IPS-18a (cell line): Measurements from ENCODE around the gene XRCC4.
"Not testable (repeated sequence)": the region's sequence is repeated elsewhere in the genome, so short reads cannot be mapped to it uniquely, and the experiment has no call there.

Experiments used
- H3K27ac ChIP-seq: one replicate; pipeline ENCODE4 v1.5.1; 2013; ENCODE audit warnings: low read length
- H3K27me3 ChIP-seq: one replicate; pipeline ENCODE4 v1.6.1; 2013; ENCODE audit warnings: mild to moderate bottlenecking, low read length; ENCODE audit not compliant: control insufficient read depth, insufficient read depth
- H3K36me3 ChIP-seq: one replicate; pipeline ENCODE4 v1.6.1; 2013; ENCODE audit warnings: low read depth, low read length; ENCODE audit not compliant: control insufficient read depth
- H3K4me1 ChIP-seq: one replicate; pipeline ENCODE4 v1.6.1; 2013; ENCODE audit warnings: low read depth, low read length; ENCODE audit not compliant: control insufficient read depth
- H3K4me3 ChIP-seq: one replicate; pipeline ENCODE4 v1.5.1; 2013; ENCODE audit warnings: low read length
- H3K9ac ChIP-seq: one replicate; pipeline ENCODE4 v1.6.1; 2013; ENCODE audit warnings: mild to moderate bottlenecking, low read length, moderate library complexity
- H3K9me3 ChIP-seq: one replicate; pipeline ENCODE4 v1.6.1; 2013; ENCODE audit warnings: low read depth, low read length; ENCODE audit not compliant: control insufficient read depth

XRCC4 gene

GRCh38 chr5:83048811-83049210 lies 28.5 kb upstream of the XRCC4 start:
- no peaks in the 10 kb centered on the region for H3K9me3 ChIP-seq

GRCh38 chr5:83049370-83049885 lies 27.9 kb upstream of the XRCC4 start:
- Histone ChIP-seq H3K4me3 (no peak overlapping the region), H3K9ac (no peak overlapping the region), H3K27ac (no peak overlapping the region), H3K27me3 (no peaks in the 10 kb centered on the region), H3K4me1 (no peaks in the 10 kb centered on the region), H3K36me3 (peaks cover 10% of the 10 kb centered on the region), H3K9me3 (no peaks in the 10 kb centered on the region)

More at GRCh38 chr5:83048811-83049210, 28.5 kb upstream of the XRCC4 start:
- no peak overlapping the region for H3K9ac ChIP-seq
- no peaks in the 10 kb centered on the region for H3K4me1 ChIP-seq
- H3K36me3 ChIP-seq: peaks cover 10% of the 10 kb centered on the region
- no peak overlapping the region for H3K27ac ChIP-seq
- H3K4me3 ChIP-seq: no peak overlapping the region
- H3K27me3 ChIP-seq: no peaks in the 10 kb centered on the region

- H3K27ac ChIP-seq: no peak overlapping the region
- H3K27me3 ChIP-seq: no peaks in the 10 kb centered on the region
- no peak overlapping the region for H3K4me3 ChIP-seq
- no peaks in the 10 kb centered on the region for H3K9me3 ChIP-seq
- H3K36me3 ChIP-seq: peaks cover 12% of the 10 kb centered on the region
- H3K4me1 ChIP-seq: no peaks in the 10 kb centered on the region
- no peak overlapping the region for H3K9ac ChIP-seq
Observed at GRCh38 chr5:83050723-83051340, 26.5 kb upstream of the XRCC4 start.

GRCh38 chr5:83055166-83055565 lies 22.2 kb upstream of the XRCC4 start:
- no peaks in the 10 kb centered on the region for H3K9me3 ChIP-seq
- H3K27me3 ChIP-seq: no peaks in the 10 kb centered on the region
- H3K36me3 ChIP-seq: peaks cover 44% of the 10 kb centered on the region
- H3K9ac ChIP-seq: no peak overlapping the region
- H3K27ac ChIP-seq: no peak overlapping the region
- H3K4me1 ChIP-seq: no peaks in the 10 kb centered on the region
- H3K4me3 ChIP-seq: no peak overlapping the region

GRCh38 chr5:83058726-83059125 lies 18.6 kb upstream of the XRCC4 start:
- Histone ChIP-seq H3K4me3 (no peak overlapping the region), H3K4me1 (no peaks in the 10 kb centered on the region), H3K27me3 (no peaks in the 10 kb centered on the region), H3K36me3 (peaks cover 60% of the 10 kb centered on the region), H3K27ac (no peak overlapping the region), H3K9ac (no peak overlapping the region), H3K9me3 (no peaks in the 10 kb centered on the region)

GRCh38 chr5:83059341-83059740 lies 18.0 kb upstream of the XRCC4 start:
- H3K4me1 ChIP-seq: no peaks in the 10 kb centered on the region
- no peak overlapping the region for H3K4me3 ChIP-seq
- no peak overlapping the region for H3K9ac ChIP-seq
- no peak overlapping the region for H3K27ac ChIP-seq
- H3K9me3 ChIP-seq: no peaks in the 10 kb centered on the region
- H3K36me3 ChIP-seq: peaks cover 61% of the 10 kb centered on the region
- no peaks in the 10 kb centered on the region for H3K27me3 ChIP-seq

GRCh38 chr5:83066548-83067110 lies 10.7 kb upstream of the XRCC4 start:
- peaks cover 30% of the 10 kb centered on the region for H3K4me1 ChIP-seq
- peaks cover 16% of the 10 kb centered on the region for H3K36me3 ChIP-seq
- H3K9ac ChIP-seq: peak overlapping the region; percentile 48
- H3K27me3 ChIP-seq: no peaks in the 10 kb centered on the region
- no peaks in the 10 kb centered on the region for H3K9me3 ChIP-seq
- H3K27ac ChIP-seq: peak overlapping the region; percentile 22
- H3K4me3 ChIP-seq: no peak overlapping the region

- not testable (repeated sequence) for H3K9ac ChIP-seq, H3K27ac ChIP-seq, H3K4me3 ChIP-seq, H3K9me3 ChIP-seq, H3K27me3 ChIP-seq
- Histone ChIP-seq H3K36me3 (peaks cover 11% of the 10 kb centered on the region), H3K4me1 (peaks cover 35% of the 10 kb centered on the region)
Observed at GRCh38 chr5:83067377-83067776, 10.0 kb upstream of the XRCC4 start.

GRCh38 chr5:83069096-83069799 lies 8.1 kb upstream of the XRCC4 start:
- Histone ChIP-seq H3K4me1 (peaks cover 35% of the 10 kb centered on the region), H3K4me3 (no peak overlapping the region), H3K9ac (no peak overlapping the region), H3K27me3 (no peaks in the 10 kb centered on the region), H3K27ac (no peak overlapping the region), H3K9me3 (no peaks in the 10 kb centered on the region), H3K36me3 (peaks cover under 1% of the 10 kb centered on the region)

GRCh38 chr5:83071286-83072051 lies 5.9 kb upstream of the XRCC4 start:
- H3K4me1 ChIP-seq: peaks cover 34% of the 10 kb centered on the region
- no peaks in the 10 kb centered on the region for H3K9me3 ChIP-seq
- peak overlapping the region; percentile 11 for H3K9ac ChIP-seq
- H3K27ac ChIP-seq: no peak overlapping the region
- H3K4me3 ChIP-seq: peak overlapping the region; percentile 13
- H3K36me3 ChIP-seq: peaks cover 6% of the 10 kb centered on the region
- H3K27me3 ChIP-seq: no peaks in the 10 kb centered on the region

GRCh38 chr5:83072966-83073365 lies 4.4 kb upstream of the XRCC4 start:
- H3K27ac ChIP-seq: no peak overlapping the region
- H3K9ac ChIP-seq: no peak overlapping the region
- H3K9me3 ChIP-seq: no peaks in the 10 kb centered on the region
- H3K27me3 ChIP-seq: no peaks in the 10 kb centered on the region
- peaks cover 6% of the 10 kb centered on the region for H3K36me3 ChIP-seq
- peaks cover 26% of the 10 kb centered on the region for H3K4me1 ChIP-seq
- no peak overlapping the region for H3K4me3 ChIP-seq
